ENCODE results near the gene NDUFAF2. TPM values are rescaled to one million over a fixed set of nuclear protein-coding genes. Genes with fewer than 3 reads are reported as not detected.

Gene NDUFAF2
- total and polyA plus RNA-seq, 2 experiments from 2014 or later, result 31.6 to 155 TPM

GRCh38 chr5:61002611-61003355 lies 57.8 kb downstream of the NDUFAF2 start:
- peaks cover 6% of the 10 kb centered on the region; the same call in 2 of the 3 replicates for H3K36me3 Mint-ChIP-seq (ENCODE audit: low read depth)
- no peaks in the 10 kb centered on the region for H3K9me2 ChIP-seq (ENCODE audit: insufficient read depth)
- no peak overlapping the region for H2AFZ ChIP-seq
- TF ChIP-seq STAT1 (IDR thresholded peaks at IDR 0.05; ENCODE audit: unreplicated experiment), result no peak
- no peak for TF ChIP-seq ZNF114 (CRISPR knock-in tag; IDR thresholded peaks at IDR 0.05)
- no peak for TF ChIP-seq POLR2AphosphoS5 (IDR thresholded peaks at IDR 0.05; ENCODE audit: low read depth)
- no peak for TF ChIP-seq NANOG (IDR thresholded peaks at IDR 0.05; ENCODE audit: borderline replicate concordance)
- TF ChIP-seq, protein P1, sequence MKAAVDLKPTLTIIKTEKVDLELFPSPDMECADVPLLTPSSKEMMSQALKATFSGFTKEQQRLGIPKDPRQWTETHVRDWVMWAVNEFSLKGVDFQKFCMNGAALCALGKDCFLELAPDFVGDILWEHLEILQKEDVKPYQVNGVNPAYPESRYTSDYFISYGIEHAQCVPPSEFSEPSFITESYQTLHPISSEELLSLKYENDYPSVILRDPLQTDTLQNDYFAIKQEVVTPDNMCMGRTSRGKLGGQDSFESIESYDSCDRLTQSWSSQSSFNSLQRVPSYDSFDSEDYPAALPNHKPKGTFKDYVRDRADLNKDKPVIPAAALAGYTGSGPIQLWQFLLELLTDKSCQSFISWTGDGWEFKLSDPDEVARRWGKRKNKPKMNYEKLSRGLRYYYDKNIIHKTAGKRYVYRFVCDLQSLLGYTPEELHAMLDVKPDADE (IDR thresholded peaks at IDR 0.05), result no peak
- TF ChIP-seq, protein P2, sequence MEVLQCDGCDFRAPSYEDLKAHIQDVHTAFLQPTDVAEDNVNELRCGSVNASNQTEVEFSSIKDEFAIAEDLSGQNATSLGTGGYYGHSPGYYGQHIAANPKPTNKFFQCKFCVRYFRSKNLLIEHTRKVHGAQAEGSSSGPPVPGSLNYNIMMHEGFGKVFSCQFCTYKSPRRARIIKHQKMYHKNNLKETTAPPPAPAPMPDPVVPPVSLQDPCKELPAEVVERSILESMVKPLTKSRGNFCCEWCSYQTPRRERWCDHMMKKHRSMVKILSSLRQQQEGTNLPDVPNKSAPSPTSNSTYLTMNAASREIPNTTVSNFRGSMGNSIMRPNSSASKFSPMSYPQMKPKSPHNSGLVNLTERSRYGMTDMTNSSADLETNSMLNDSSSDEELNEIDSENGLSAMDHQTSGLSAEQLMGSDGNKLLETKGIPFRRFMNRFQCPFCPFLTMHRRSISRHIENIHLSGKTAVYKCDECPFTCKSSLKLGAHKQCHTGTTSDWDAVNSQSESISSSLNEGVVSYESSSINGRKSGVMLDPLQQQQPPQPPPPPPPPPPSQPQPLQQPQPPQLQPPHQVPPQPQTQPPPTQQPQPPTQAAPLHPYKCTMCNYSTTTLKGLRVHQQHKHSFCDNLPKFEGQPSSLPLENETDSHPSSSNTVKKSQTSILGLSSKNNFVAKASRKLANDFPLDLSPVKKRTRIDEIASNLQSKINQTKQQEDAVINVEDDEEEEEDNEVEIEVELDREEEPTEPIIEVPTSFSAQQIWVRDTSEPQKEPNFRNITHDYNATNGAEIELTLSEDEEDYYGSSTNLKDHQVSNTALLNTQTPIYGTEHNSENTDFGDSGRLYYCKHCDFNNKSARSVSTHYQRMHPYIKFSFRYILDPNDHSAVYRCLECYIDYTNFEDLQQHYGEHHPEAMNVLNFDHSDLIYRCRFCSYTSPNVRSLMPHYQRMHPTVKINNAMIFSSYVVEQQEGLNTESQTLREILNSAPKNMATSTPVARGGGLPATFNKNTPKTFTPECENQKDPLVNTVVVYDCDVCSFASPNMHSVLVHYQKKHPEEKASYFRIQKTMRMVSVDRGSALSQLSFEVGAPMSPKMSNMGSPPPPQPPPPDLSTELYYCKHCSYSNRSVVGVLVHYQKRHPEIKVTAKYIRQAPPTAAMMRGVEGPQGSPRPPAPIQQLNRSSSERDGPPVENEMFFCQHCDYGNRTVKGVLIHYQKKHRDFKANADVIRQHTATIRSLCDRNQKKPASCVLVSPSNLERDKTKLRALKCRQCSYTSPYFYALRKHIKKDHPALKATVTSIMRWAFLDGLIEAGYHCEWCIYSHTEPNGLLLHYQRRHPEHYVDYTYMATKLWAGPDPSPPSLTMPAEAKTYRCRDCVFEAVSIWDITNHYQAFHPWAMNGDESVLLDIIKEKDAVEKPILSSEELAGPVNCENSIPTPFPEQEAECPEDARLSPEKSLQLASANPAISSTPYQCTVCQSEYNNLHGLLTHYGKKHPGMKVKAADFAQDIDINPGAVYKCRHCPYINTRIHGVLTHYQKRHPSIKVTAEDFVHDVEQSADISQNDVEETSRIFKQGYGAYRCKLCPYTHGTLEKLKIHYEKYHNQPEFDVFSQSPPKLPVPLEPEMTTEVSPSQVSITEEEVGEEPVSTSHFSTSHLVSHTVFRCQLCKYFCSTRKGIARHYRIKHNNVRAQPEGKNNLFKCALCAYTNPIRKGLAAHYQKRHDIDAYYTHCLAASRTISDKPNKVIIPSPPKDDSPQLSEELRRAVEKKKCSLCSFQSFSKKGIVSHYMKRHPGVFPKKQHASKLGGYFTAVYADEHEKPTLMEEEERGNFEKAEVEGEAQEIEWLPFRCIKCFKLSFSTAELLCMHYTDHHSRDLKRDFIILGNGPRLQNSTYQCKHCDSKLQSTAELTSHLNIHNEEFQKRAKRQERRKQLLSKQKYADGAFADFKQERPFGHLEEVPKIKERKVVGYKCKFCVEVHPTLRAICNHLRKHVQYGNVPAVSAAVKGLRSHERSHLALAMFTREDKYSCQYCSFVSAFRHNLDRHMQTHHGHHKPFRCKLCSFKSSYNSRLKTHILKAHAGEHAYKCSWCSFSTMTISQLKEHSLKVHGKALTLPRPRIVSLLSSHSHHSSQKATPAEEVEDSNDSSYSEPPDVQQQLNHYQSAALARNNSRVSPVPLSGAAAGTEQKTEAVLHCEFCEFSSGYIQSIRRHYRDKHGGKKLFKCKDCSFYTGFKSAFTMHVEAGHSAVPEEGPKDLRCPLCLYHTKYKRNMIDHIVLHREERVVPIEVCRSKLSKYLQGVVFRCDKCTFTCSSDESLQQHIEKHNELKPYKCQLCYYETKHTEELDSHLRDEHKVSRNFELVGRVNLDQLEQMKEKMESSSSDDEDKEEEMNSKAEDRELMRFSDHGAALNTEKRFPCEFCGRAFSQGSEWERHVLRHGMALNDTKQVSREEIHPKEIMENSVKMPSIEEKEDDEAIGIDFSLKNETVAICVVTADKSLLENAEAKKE (CRISPR knock-in tag; IDR thresholded peaks at IDR 0.05), result no peak
- TF ChIP-seq, protein P3, sequence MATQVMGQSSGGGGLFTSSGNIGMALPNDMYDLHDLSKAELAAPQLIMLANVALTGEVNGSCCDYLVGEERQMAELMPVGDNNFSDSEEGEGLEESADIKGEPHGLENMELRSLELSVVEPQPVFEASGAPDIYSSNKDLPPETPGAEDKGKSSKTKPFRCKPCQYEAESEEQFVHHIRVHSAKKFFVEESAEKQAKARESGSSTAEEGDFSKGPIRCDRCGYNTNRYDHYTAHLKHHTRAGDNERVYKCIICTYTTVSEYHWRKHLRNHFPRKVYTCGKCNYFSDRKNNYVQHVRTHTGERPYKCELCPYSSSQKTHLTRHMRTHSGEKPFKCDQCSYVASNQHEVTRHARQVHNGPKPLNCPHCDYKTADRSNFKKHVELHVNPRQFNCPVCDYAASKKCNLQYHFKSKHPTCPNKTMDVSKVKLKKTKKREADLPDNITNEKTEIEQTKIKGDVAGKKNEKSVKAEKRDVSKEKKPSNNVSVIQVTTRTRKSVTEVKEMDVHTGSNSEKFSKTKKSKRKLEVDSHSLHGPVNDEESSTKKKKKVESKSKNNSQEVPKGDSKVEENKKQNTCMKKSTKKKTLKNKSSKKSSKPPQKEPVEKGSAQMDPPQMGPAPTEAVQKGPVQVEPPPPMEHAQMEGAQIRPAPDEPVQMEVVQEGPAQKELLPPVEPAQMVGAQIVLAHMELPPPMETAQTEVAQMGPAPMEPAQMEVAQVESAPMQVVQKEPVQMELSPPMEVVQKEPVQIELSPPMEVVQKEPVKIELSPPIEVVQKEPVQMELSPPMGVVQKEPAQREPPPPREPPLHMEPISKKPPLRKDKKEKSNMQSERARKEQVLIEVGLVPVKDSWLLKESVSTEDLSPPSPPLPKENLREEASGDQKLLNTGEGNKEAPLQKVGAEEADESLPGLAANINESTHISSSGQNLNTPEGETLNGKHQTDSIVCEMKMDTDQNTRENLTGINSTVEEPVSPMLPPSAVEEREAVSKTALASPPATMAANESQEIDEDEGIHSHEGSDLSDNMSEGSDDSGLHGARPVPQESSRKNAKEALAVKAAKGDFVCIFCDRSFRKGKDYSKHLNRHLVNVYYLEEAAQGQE (IDR thresholded peaks at IDR 0.05; ENCODE audit: unreplicated experiment), result no peak
- no peak for TF ChIP-seq JUNB (IDR thresholded peaks at IDR 0.05; ENCODE audit: unreplicated experiment)
- TF ChIP-seq ZNF331 (CRISPR knock-in tag; IDR thresholded peaks at IDR 0.05; ENCODE audit: low read depth), result no peak
- TF ChIP-seq EZH2 (IDR thresholded peaks at IDR 0.05; ENCODE audit: low read depth, unreplicated experiment), result no peak
- TF ChIP-seq CTCF (conservative IDR thresholded peaks at IDR 0.05; ENCODE audit: low read depth in 2 of 2), result no peak
- no peak for TF ChIP-seq CREB1 (CRISPR knock-in tag; IDR thresholded peaks at IDR 0.05; ENCODE audit: low read depth)
- no peaks in the 10 kb centered on the region for H3K27me3 Mint-ChIP-seq (ENCODE audit: insufficient read depth, low read depth, poor library complexity)
- no peak overlapping the region for H3K4me2 ChIP-seq
- no peak overlapping the region for H3K4me3 Mint-ChIP-seq
- no peak for ATAC-seq
- no peak overlapping the region for H3K4me3 ChIP-seq
- no peak for DNase-seq (ENCODE audit: low spot score)
- H3K27me3 ChIP-seq (ENCODE audit: insufficient read depth), result no peaks in the 10 kb centered on the region
- H3K4me1 ChIP-seq (ENCODE audit: insufficient read depth), result peaks cover 5% of the 10 kb centered on the region; the same call in 1 of the 2 replicates
- H3K36me3 ChIP-seq (ENCODE audit: insufficient read depth), result no peaks in the 10 kb centered on the region
- H3K9me3 Mint-ChIP-seq, result no peaks in the 10 kb centered on the region; the same call in 2 of the 3 replicates
- H3K4me1 Mint-ChIP-seq, result peaks cover 15% of the 10 kb centered on the region
- no peaks in the 10 kb centered on the region; the same call in 1 of the 2 replicates for H3K79me2 ChIP-seq (replicated peaks; ENCODE audit: insufficient read depth)
- H4K20me1 ChIP-seq (replicated peaks; ENCODE audit: insufficient read depth), result no peaks in the 10 kb centered on the region
- no peak overlapping the region for H3K27ac ChIP-seq (ENCODE audit: low read depth)
- no peaks in the 10 kb centered on the region for H3F3A ChIP-seq (replicated peaks; ENCODE audit: low read depth)
- H3K27ac Mint-ChIP-seq, result no peak overlapping the region

Measured in GM23338 (cell line).